ENCODE results near the gene CXCR1.
"Not testable (repeated sequence)": the region's sequence is repeated elsewhere in the genome, so short reads cannot be mapped to it uniquely, and the experiment has no call there.

Gene CXCR1

GRCh38 chr2:218166791-218167190 lies at the start of gene CXCR1:
CXCR1 (minus strand) TSS chr2:218166962; CDS start chr2:218165211, 1,751 bp downstream.
- FAIRE-seq = no peak

- no peak for FAIRE-seq
Observed at GRCh38 chr2:218216336-218216673, 49.5 kb upstream of the CXCR1 start.

GRCh38 chr2:218214116-218214515 lies 47.4 kb upstream of the CXCR1 start:
- FAIRE-seq = no peak

GRCh38 chr2:218209078-218209477 lies 42.3 kb upstream of the CXCR1 start:
- no peak for FAIRE-seq

- no peak for FAIRE-seq
Observed at GRCh38 chr2:218202266-218202665, 35.5 kb upstream of the CXCR1 start.

GRCh38 chr2:218196974-218197373 lies 30.2 kb upstream of the CXCR1 start:
- no peak for FAIRE-seq

- FAIRE-seq = no peak
Observed at GRCh38 chr2:218194880-218195279, 28.1 kb upstream of the CXCR1 start.

GRCh38 chr2:218193701-218194100 lies 26.9 kb upstream of the CXCR1 start:
- no peak for FAIRE-seq

GRCh38 chr2:218192902-218193430 lies 26.2 kb upstream of the CXCR1 start:
- no peak for FAIRE-seq

GRCh38 chr2:218188528-218188927 lies 21.8 kb upstream of the CXCR1 start:
- no peak for FAIRE-seq

GRCh38 chr2:218187296-218188015 lies 20.7 kb upstream of the CXCR1 start:
- FAIRE-seq = no peak

- no peak for FAIRE-seq
Observed at GRCh38 chr2:218186876-218187275, 20.1 kb upstream of the CXCR1 start.

- FAIRE-seq = no peak
Observed at GRCh38 chr2:218186355-218186766, 19.6 kb upstream of the CXCR1 start.

GRCh38 chr2:218184331-218184730 lies 17.6 kb upstream of the CXCR1 start:
- FAIRE-seq = no peak

GRCh38 chr2:218180467-218181114 lies 13.8 kb upstream of the CXCR1 start:
- FAIRE-seq = no peak

- FAIRE-seq = no peak
Observed at GRCh38 chr2:218179782-218180181, 13.0 kb upstream of the CXCR1 start.

- no peak for FAIRE-seq
Observed at GRCh38 chr2:218172845-218173244, 6.1 kb upstream of the CXCR1 start.

GRCh38 chr2:218171744-218172143 lies 5.0 kb upstream of the CXCR1 start:
- FAIRE-seq = not testable (repeated sequence)

- no peak for FAIRE-seq
Observed at GRCh38 chr2:218169757-218170546, 3.2 kb upstream of the CXCR1 start.

- FAIRE-seq = no peak
Observed at GRCh38 chr2:218168635-218169462, 2.1 kb upstream of the CXCR1 start.

- FAIRE-seq = no peak
Observed at GRCh38 chr2:218168016-218168415, 1.3 kb upstream of the CXCR1 start.

- FAIRE-seq = no peak
Observed at GRCh38 chr2:218162814-218163213, 3.9 kb downstream of the CXCR1 start.

- no peak for FAIRE-seq
Observed at GRCh38 chr2:218161644-218162043, 5.1 kb downstream of the CXCR1 start.

All from A204.1 (cell line).